H1 (cell line): Measurements from ENCODE around the gene TRIM24.

Experiments used
- CEBPB ChIP-seq: IDR thresholded peaks from 2 replicates; pipeline ENCODE4 v1.6.1; 2012; ENCODE audit warnings: low read depth, low read length
- CREB1 ChIP-seq: IDR thresholded peaks from 2 replicates; pipeline ENCODE4 v1.6.1; 2012; ENCODE audit warnings: inconsistent platforms
- E2F6 ChIP-seq: IDR thresholded peaks from 2 replicates; pipeline ENCODE4 v1.6.1; 2012; ENCODE audit warnings: inconsistent platforms
- EP300 ChIP-seq, 2 experiments: IDR thresholded peaks; 1 replicate in 1 of 2; 2 replicates in 1 of 2; pipeline ENCODE4 v1.6.1; 2011 to 2012; ENCODE audit warnings: low read depth in 2 of 2, low read length in 2 of 2, mild to moderate bottlenecking in 2 of 2, borderline replicate concordance in 1 of 2, inconsistent platforms in 1 of 2, moderate library complexity in 1 of 2
- EZH2 ChIP-seq: fragments of 200-600 bp; sonication (generic); IDR thresholded peaks from 2 replicates; pipeline ENCODE4 v1.7.1; 2012; ENCODE audit warnings: low read depth, mild to moderate bottlenecking, moderate library complexity, low read length, inconsistent platforms; ENCODE audit not compliant: severe bottlenecking
- JUND ChIP-seq: IDR thresholded peaks from 2 replicates; pipeline ENCODE4 v1.6.1; 2011; ENCODE audit warnings: mild to moderate bottlenecking, improper control_type of control experiment, low read length
- PHF8 ChIP-seq: fragments of 200-600 bp; sonication (generic); conservative IDR thresholded peaks from 2 replicates; pipeline ENCODE4 v1.7.1; 2012; ENCODE audit warnings: low read depth, mild to moderate bottlenecking, inconsistent platforms, low read length, moderate library complexity
- POLR2A ChIP-seq, 2 experiments: IDR thresholded peaks; 1 replicate in 1 of 2; 2 replicates in 1 of 2; pipeline ENCODE4 v1.6.1; 2011; ENCODE audit warnings: low read depth in 2 of 2, low read length in 2 of 2, mild to moderate bottlenecking in 2 of 2; ENCODE audit errors: control extremely low read depth in 1 of 2
- POLR2AphosphoS5 ChIP-seq: IDR thresholded peaks from 2 replicates; pipeline ENCODE4 v1.6.1; 2011; ENCODE audit warnings: low read depth, low read length
- RAD21 ChIP-seq, 2 experiments: IDR thresholded peaks in 1 of 2; conservative IDR thresholded peaks in 1 of 2; 2 replicates each; pipeline ENCODE4 v1.6.1; 2011; ENCODE audit warnings: low read depth in 2 of 2, low read length in 2 of 2, improper control_type of control experiment in 1 of 2, inconsistent platforms in 1 of 2, mild to moderate bottlenecking in 1 of 2, moderate library complexity in 1 of 2
- SP4 ChIP-seq: IDR thresholded peaks from 2 replicates; pipeline ENCODE4 v1.6.1; 2012; ENCODE audit warnings: low read length, inconsistent platforms
- YY1 ChIP-seq: IDR thresholded peaks from 2 replicates; pipeline ENCODE4 v1.6.1; 2011; ENCODE audit warnings: low read depth, mild to moderate bottlenecking, low read length
- ZNF274 ChIP-seq: IDR thresholded peaks from 2 replicates; pipeline ENCODE4 v1.7.0; 2012; ENCODE audit warnings: low read length, borderline replicate concordance; ENCODE audit errors: extremely low read depth
- TF ChIP-seq, protein P1 (sequence below), 3 experiments: IDR thresholded peaks; 1 replicate in 2 of 3; 2 replicates in 1 of 3; pipeline versions ENCODE4 v1.5.1 to v1.6.1; 2011; ENCODE audit warnings: low read length in 3 of 3, mild to moderate bottlenecking in 3 of 3, inconsistent platforms in 2 of 3, low read depth in 1 of 3, moderate library complexity in 1 of 3; ENCODE audit not compliant: insufficient read depth in 1 of 3; ENCODE audit errors: control extremely low read depth in 1 of 3

DNA sequence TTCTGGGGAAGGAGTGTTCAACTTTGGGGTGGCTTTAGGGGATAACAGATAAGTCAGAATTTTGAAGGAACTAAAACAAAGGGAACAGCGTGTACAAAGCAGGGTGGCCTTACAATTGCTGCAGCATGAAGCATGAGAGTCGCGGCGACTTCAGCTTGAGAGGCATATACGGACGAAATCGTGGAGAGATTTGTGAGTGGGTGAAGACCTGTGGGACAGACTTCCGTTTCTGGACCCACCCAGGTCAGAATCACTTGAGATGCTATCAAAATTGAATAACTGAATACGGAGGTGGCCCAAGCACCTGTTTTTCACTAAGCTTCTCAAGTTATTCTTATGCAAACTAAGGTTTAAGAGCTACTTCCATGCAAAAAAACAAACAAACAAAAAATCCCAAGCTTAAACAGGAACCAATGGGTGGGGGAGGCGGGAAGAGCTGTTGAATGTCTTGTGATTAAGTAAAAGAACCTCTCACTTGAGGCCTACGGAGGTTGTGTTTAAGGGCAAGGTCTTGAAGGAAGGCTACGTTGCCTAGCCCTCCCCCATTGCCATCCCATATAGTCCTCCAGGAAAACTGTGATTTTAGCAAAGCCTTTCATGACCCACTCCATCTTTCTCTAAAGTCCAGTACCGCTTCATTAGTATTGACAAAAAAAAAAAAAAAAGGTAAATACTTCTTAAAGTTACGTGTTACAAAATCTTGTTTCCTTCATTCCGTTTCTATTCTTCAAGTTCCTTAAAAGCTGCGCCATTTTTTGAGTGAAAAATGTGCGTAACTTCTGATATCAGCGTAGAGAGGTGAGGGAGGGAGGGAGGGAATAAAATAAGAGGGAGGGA lies 1.3 kb upstream of the TRIM24 start:
- TF ChIP-seq CEBPB (no peak), EZH2 (no peak), PHF8 (no peak), POLR2A (IDR thresholded peaks at IDR 0.05; ENCODE audit: control extremely low read depth in 1 of 2, low read depth in 2 of 2, low read length in 2 of 2) (peak; percentile 93 to 97), JUND (peak; percentile 6; the same call in 1 of the 2 replicates), RAD21 (IDR thresholded peaks at IDR 0.05 in 1 of 2, conservative IDR thresholded peaks at IDR 0.05 in 1 of 2; ENCODE audit: low read depth in 2 of 2, low read length in 2 of 2) (peak in 1 of 2 experiments; percentile 31; a peak in 3 of 4 replicates), YY1 (no peak), SP4 (0 out of 2 replicates have a peak, but pooled peaks have one; percentile 31), E2F6 (peak; percentile 91), ZNF274 (no peak), POLR2AphosphoS5 (peak; percentile 97), CREB1 (no peak), EP300 (IDR thresholded peaks at IDR 0.05; ENCODE audit: borderline replicate concordance in 1 of 2, low read depth in 2 of 2, low read length in 2 of 2) (peak in 1 of 2 experiments; percentile 63; a peak in 1 of 3 replicates)
- TF ChIP-seq, protein P1, sequence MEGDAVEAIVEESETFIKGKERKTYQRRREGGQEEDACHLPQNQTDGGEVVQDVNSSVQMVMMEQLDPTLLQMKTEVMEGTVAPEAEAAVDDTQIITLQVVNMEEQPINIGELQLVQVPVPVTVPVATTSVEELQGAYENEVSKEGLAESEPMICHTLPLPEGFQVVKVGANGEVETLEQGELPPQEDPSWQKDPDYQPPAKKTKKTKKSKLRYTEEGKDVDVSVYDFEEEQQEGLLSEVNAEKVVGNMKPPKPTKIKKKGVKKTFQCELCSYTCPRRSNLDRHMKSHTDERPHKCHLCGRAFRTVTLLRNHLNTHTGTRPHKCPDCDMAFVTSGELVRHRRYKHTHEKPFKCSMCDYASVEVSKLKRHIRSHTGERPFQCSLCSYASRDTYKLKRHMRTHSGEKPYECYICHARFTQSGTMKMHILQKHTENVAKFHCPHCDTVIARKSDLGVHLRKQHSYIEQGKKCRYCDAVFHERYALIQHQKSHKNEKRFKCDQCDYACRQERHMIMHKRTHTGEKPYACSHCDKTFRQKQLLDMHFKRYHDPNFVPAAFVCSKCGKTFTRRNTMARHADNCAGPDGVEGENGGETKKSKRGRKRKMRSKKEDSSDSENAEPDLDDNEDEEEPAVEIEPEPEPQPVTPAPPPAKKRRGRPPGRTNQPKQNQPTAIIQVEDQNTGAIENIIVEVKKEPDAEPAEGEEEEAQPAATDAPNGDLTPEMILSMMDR (IDR thresholded peaks at IDR 0.05; ENCODE audit: control extremely low read depth in 1 of 3, insufficient read depth in 1 of 3, low read depth in 1 of 3, low read length in 3 of 3) = no peak
